Measurements from ENCODE around the gene WFIKKN1.
"Not testable (repeated sequence)": the region's sequence is repeated elsewhere in the genome, so short reads cannot be mapped to it uniquely, and the experiment has no call there.

Gene WFIKKN1

DNA sequence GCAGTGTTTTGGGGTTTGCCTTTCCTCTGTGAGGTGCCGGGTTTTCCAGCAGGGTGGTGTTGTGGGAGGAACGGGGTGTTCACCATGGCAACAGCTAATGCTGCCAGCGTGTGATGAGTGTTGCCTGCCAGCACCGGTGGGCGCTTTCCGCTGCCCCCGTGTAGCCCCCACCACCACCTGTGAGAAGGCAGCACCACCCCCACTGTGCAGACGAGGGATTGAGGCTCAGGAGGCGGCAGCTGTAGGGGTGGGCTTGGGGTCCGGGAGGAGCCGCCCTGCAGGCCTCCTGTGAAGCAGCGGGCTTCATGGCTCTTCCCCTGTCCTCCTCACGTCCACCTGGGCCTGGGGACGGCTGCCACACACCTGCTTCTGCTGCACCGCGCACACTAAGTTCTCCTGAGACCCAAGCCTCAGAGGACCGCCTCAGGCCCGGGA is 35.7 kb upstream of the WFIKKN1 start:
- no peak for DNase-seq (ENCODE audit: low read depth in 2 of 2)

GRCh38 chr16:595942-596735 is 34.6 kb upstream of the WFIKKN1 start:
- no peak for DNase-seq (ENCODE audit: low read depth in 2 of 2)

GRCh38 chr16:596736-597060 is 34.1 kb upstream of the WFIKKN1 start:
- no peak for DNase-seq (ENCODE audit: low read depth in 2 of 2)

- DNase-seq (ENCODE audit: low read depth in 2 of 2) = not testable (repeated sequence)
These were observed 33.1 kb upstream of the WFIKKN1 start for GRCh38 chr16:597655-598054.

DNA sequence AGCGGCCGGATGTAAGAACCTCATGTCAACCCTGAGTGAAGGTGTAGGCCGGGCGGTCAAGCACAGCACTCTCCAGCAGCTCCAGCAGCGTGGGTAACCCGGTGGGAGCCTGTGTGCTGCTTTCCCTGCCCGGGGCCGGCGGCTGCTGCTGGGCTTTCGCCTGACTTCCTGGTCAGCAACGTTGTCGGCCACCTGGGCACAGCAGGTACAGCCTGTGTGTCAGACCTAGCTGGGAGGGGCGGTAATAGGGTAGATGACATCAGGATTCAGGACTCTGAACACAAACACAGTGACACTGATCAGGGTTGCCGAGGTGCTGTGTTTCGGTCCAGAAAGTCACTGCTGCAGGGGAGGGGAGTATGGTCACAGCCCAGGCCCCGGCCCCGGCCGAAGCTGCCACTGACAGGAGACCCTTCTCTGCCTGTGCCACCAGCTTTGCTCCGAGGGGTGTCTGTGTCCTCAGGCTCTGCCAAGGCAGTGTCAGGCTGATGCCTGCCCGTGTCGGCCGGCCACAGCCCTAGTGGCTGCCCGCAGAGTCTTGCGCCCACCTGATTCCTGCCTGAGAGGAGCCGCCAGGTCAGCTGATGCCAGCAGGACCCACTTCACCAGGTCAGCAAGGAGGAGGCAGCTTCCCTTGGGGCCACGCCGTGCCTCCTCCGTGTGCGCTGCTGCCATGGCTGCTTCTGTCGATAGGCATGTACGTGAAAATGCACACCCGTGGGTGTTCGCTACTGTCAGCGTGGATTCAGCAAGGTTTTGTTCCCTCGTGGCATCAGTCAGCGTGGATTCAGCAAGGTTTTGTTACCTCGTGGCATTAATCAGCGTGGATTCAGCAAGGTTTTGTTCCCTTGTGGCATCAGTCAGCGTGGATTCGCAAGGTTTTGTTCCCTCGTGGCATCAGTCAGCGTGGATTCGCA is 31.7 kb upstream of the WFIKKN1 start:
- no peak for DNase-seq (ENCODE audit: low read depth in 2 of 2)

DNA sequence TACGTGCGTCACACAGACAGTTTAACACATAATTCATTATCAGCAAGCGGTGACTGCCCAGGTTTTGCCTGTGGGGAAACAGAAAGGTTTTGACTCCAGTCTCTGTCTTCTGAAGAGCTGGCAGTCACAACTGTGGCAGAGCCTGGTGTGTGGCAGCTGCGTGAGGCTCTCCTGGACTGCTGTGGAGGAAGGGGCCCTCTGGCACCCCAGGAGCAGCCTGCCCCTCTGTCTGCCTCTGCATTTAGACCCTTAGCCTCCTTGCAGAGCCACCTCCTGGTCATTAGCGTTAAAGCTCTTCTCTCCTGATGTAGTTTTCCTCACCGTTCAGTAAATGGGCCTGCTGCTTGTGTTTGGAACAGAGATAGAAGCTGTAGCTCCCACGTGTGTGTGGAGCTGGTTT is 30.0 kb upstream of the WFIKKN1 start:
- no peak for DNase-seq (ENCODE audit: low read depth in 2 of 2)

DNA sequence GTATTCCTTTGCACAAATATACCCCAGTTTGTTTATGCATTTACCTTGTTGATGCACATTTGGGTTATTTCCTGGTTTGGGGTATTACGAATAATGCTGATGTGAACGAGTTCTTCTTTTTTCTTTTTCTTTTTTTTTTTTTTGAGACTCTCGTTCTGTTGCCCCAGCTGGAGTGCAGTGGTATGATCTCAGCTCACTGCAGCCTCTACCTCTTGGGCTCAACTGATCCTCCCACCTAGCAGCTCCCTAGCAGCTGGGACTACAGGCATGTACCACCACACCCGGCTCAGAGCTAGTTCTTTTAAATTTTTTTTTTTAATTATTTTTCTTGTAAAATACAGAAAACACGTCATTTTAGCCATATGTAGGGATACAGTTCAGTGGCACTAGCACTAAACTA is 26.9 kb upstream of the WFIKKN1 start:
- no peak for DNase-seq (ENCODE audit: low read depth in 2 of 2)

DNA sequence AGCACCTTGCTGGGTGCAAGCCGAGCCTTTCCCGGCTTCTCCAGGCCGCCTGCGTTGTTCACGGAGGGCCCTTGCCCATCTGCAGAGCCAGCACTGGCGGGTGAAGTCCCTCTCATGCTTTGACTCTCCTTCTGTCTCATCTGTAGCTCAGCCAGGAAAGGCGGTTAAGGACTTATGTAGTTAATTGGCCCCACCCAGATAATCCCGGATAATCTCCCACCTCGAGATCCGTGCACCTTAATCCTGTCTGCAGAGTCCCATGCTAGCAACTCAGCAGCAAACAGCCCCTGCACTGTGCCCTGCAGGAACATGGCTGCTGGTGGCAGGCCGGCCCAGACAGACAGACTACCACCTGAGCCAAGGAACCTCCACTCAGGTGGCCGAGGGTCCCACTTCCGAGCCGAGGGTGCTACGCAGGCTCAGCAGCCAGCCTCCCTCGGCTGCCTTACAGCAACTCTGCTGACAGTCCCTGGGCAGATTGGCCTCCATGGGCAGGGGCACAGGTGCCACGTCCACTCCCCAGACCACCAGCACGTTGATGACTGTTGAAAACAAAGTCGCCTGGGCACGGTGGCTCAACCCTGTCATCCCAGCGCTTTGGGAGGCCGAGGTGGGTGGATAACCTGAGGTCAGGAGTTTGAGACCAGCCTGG is 24.0 kb upstream of the WFIKKN1 start:
- DNase-seq (ENCODE audit: low read depth in 2 of 2) = no peak

- no peak for DNase-seq (ENCODE audit: low read depth in 2 of 2)
These were observed 22.8 kb upstream of the WFIKKN1 start for GRCh38 chr16:608019-608418.

DNA sequence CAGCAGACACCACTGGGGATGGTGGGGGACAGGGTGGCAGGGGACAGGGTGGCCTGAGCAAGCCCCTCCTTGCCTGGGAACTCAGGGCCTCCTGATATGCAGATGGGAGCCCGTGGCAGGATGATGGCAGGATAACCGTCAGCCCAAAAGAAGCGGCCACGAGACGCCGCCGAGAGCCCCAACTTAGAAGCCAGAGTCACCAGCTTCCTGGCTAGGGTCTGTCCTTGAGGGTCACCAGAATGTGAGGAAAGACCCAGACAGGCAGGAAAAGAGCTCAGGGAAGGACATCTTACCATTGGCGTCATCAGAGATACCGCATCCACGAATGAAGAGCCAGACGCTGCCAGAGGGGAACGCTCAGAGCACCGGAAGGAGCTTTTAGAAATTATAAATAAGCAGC is 21.5 kb upstream of the WFIKKN1 start:
- no peak for DNase-seq (ENCODE audit: low read depth in 2 of 2)

GRCh38 chr16:609984-610383 is 20.8 kb upstream of the WFIKKN1 start:
- DNase-seq (ENCODE audit: low read depth in 2 of 2) = no peak

GRCh38 chr16:610513-611381 is 20.0 kb upstream of the WFIKKN1 start:
- no peak for DNase-seq (ENCODE audit: low read depth in 2 of 2)

DNA sequence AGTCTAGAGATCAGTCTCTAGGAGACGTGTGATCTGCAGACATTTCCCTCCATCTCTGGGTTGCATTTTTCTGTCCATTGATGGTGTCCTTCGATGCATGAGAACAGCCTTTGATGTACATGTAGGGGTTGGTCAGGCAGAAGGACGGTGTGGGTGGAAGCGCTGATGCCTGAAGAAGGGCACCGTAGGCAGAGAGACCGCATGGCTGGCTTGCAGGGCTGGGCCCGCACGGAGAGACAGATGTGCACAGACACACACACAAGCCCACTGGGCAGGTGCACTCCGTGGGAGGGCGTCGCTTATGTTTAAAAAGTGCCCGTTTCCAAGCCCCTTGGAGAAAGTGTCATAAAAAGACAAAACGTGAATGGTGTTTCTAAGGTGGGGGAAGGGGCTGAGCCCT is 15.7 kb upstream of the WFIKKN1 start:
- no peak for DNase-seq (ENCODE audit: low read depth in 2 of 2)

GRCh38 chr16:616733-617586 is 13.8 kb upstream of the WFIKKN1 start:
- no peak for DNase-seq (ENCODE audit: low read depth in 2 of 2)

DNA sequence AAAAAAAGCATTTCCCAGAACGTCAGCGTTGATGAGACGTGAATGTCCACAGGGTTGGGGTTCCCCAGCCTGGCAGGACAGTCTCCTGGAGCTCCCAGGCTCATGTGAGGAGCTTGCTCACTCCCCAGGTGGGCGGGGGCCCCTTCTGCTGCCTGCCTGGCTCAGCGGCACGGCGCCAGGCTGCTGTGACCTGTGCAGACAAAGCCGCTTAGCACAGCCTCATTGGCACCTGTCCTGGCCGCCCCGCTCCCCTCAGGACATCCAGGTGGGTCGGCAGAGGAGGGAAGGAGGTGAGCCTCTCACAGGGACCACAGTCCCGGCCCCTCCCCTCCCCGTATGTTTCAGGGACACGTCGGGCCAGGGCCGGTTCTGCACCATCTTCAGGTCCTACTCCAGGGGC is 12.9 kb upstream of the WFIKKN1 start:
- no peak for DNase-seq (ENCODE audit: low read depth in 2 of 2)

- DNase-seq (ENCODE audit: low read depth in 2 of 2) = no peak
These were observed 11.2 kb upstream of the WFIKKN1 start for GRCh38 chr16:619476-620100.

DNA sequence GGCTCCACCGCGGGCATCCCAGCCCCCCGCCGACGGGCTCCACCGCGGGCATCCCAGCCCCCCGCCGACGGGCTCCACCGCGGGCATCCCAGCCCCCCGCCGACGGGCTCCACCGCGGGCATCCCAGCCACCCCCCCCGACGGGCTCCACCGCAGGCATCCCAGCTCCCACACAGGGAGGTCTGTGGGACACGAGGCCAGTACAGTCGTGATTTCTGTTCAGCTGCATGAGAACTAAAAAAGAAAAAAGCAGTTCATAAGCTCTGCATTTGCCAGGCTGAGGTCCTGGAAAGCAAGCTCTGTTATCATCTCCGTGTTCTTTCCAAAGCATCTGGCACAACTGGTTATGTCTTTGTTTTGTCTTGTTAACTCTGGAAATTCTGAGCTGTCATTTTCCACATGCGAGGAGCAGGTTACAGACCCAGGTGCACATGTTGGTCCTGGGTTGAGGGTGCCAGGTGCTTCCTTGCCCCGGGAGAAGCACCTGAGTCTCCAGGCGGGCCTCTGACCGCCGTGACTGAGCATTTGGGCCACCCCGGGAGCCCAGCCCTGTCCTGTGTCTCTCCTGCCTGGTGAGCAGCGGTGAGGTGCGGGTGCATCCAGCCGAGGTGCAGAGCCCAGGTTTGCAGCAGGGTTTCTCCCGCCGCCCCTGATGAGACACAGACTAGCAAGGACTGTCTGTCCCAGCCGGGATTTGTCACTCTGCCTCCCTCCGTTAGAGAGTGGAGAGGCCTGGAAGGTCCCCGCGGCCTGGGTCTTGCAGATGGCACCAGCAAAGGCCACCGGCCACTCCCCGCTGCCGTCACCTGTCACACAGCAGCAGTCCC is 9.9 kb upstream of the WFIKKN1 start:
- DNase-seq (ENCODE audit: low read depth in 2 of 2) = no peak

DNA sequence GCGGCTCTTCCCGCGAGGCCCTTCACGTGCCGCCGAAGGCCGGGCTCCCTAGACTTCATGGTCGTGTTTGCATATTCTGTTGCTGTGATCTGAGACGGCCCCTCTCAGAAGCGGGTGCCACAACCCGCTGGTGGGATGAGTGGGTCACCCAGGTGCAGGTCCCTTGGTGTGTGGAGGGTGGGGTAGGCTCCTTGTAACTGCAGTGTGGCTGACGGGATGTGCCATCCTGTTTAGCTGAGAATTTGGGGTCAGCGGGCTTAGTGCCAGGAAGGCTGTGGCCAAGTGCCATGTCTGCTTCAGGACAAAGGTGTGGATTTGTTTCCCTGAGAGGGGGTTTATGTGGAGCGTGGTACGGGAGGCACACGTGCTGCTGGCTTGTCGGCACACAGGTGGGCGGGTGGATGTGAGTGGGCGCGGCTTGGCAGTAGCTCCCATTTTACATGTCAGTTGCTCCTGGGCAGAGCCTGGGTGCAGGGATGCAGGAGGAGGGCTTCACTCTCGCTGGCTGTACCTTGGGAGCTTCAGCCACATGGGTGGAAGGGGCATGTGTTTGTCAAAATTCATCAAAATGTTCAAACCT is 9.2 kb upstream of the WFIKKN1 start:
- no peak for DNase-seq (ENCODE audit: low read depth in 2 of 2)

- no peak for DNase-seq (ENCODE audit: low read depth in 2 of 2)
These were observed 7.9 kb upstream of the WFIKKN1 start for GRCh38 chr16:622920-623280.

All from activated CD8-positive, alpha-beta memory T cell treated with anti-CD3 and anti-CD28 coated beads for 4 hours (primary cell).